Neural progenitor cell (in vitro differentiated cells): ENCODE measurements around the gene RNPEPL1. TPM values are rescaled to one million over a fixed set of nuclear protein-coding genes. Genes with fewer than 3 reads are reported as not detected.

Experiments used
- DNase-seq: peaks from one replicate; pipeline ENCODE4 v3.0.0-alpha.2; 2016; ENCODE audit warnings: low spot score
- H2AFZ ChIP-seq: fragments of 200-600 bp; sonication (generic); replicated peaks from 2 replicates; pipeline ENCODE4 v1.6.1; 2016; ENCODE audit warnings: antibody characterized with exemption
- H3F3A ChIP-seq: fragments of 200-600 bp; sonication (generic); 2 replicates; pipeline ENCODE4 v1.6.1; 2016; ENCODE audit warnings: antibody characterized with exemption, low read depth
- H3K27ac ChIP-seq: fragments of 200-600 bp; sonication (generic); 2 replicates; pipeline ENCODE4 v1.5.1; 2016; ENCODE audit warnings: mild to moderate bottlenecking
- H3K27me3 ChIP-seq: fragments of 200-600 bp; sonication (generic); 2 replicates; pipeline ENCODE4 v1.6.1; 2016; ENCODE audit warnings: mild to moderate bottlenecking, moderate library complexity
- H3K36me3 ChIP-seq: fragments of 200-600 bp; sonication (generic); 2 replicates; pipeline ENCODE4 v1.5.1; 2016
- H3K4me1 ChIP-seq: fragments of 200-600 bp; sonication (generic); 2 replicates; pipeline ENCODE4 v1.6.1; 2016; ENCODE audit warnings: mixed run types
- H3K4me2 ChIP-seq: fragments of 200-600 bp; sonication (generic); 2 replicates; pipeline ENCODE4 v1.6.1; 2016
- H3K4me3 ChIP-seq: fragments of 200-600 bp; sonication (generic); 2 replicates; pipeline ENCODE4 v1.5.1; 2016
- H3K79me2 ChIP-seq: fragments of 200-600 bp; sonication (generic); 2 replicates; pipeline ENCODE4 v1.6.1; 2016; ENCODE audit warnings: low read depth
- H3K9ac ChIP-seq: fragments of 200-600 bp; sonication (generic); 2 replicates; pipeline ENCODE4 v1.6.1; 2016
- H3K9me3 ChIP-seq: fragments of 200-600 bp; sonication (generic); 2 replicates; pipeline ENCODE4 v1.5.1; 2016; ENCODE audit warnings: low read depth
- H4K20me1 ChIP-seq: fragments of 200-600 bp; sonication (generic); 2 replicates; pipeline ENCODE4 v1.6.1; 2016; ENCODE audit warnings: low read depth
- H3K27ac Mint-ChIP-seq: 3 replicates; pipeline ENCODE4 v1.8.0; 2021; ENCODE audit warnings: mixed read lengths
- H3K27me3 Mint-ChIP-seq: 2 replicates; pipeline ENCODE4 v1.8.0; 2022; ENCODE audit warnings: low read depth, mild to moderate bottlenecking, inconsistent platforms, moderate library complexity, mixed read lengths; ENCODE audit not compliant: insufficient read depth
- H3K36me3 Mint-ChIP-seq: 3 replicates; pipeline ENCODE4 v1.8.0; 2021; ENCODE audit warnings: mixed read lengths
- H3K4me1 Mint-ChIP-seq: 3 replicates; pipeline ENCODE4 v1.8.0; 2021; ENCODE audit warnings: mixed read lengths
- H3K4me3 Mint-ChIP-seq: 3 replicates; pipeline ENCODE4 v1.8.0; 2021; ENCODE audit warnings: mild to moderate bottlenecking, moderate library complexity, mixed read lengths
- H3K9me3 Mint-ChIP-seq: 3 replicates; pipeline ENCODE4 v1.8.0; 2020; ENCODE audit warnings: mixed read lengths
- CTCF ChIP-seq: fragments of 200-600 bp; sonication (generic); IDR thresholded peaks from 2 replicates; pipeline ENCODE4 v1.5.1; 2017; ENCODE audit warnings: antibody characterized with exemption, mild to moderate bottlenecking
- EZH2 ChIP-seq: fragments of 200-600 bp; sonication (generic); IDR thresholded peaks from 2 replicates; pipeline ENCODE4 v1.6.1; 2017; ENCODE audit warnings: antibody characterized with exemption, mild to moderate bottlenecking, moderate library complexity
- EZH2phosphoT487 ChIP-seq: fragments of 200-600 bp; sonication (generic); IDR thresholded peaks from 2 replicates; pipeline ENCODE4 v1.6.1; 2017; ENCODE audit warnings: antibody characterized with exemption
- total RNA-seq: library from RNA; depleted of rRNA; stranded (reverse); fragments of >200 nt; gene quantifications from 2 replicates; pipeline ENCODE4 v1.2.3, GENCODE V29; 2015; ENCODE audit warnings: low replicate concordance

RNPEPL1 gene
- total RNA-seq, 1 donor from 2014 or later: 2.7 TPM

DNA sequence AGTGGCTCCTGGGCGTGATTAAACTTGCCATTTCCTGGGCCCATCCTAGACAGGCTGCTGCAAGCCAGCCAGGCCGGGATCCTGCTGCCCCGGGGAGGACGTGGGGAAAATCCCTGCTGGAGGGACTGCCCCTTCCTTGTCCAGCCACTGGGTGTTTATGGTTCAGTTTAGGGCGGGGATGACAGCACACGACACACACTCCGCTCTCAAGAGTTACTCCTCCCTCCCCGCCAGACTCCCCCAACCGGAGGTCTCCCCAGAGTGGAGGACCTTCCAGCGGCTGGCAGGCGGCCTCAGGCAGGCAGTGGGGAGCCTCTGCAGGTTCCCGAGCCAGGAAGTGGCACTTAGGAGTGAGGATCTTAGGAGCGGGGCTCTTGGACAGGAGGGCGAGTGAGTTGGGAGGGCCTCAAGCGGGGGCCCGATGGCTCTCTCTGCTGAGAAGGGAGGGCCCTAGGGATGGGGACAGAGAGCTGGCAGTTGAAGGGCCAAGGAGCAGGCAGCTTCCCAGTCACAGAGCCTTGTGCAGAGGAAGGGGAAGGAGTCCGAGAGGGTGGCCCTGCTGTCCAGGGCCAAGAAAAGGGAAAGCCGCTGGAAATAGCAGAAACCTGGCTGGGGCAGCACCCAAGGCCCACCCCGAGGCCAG, 51.3 kb downstream of the RNPEPL1 start:
- Mint-ChIP-seq H3K27me3 (peaks cover 6% of the 10 kb centered on the region), H3K4me3 (no peak overlapping the region), H3K27ac (no peak overlapping the region), H3K36me3 (peaks cover 11% of the 10 kb centered on the region), H3K4me1 (peaks cover 5% of the 10 kb centered on the region), H3K9me3 (peaks cover 5% of the 10 kb centered on the region)
- DNase-seq: no peak
- no peaks in the 10 kb centered on the region for H3F3A ChIP-seq
- no peaks in the 10 kb centered on the region for H3K27me3 ChIP-seq
- H4K20me1 ChIP-seq: no peaks in the 10 kb centered on the region
- H3K9me3 ChIP-seq: no peaks in the 10 kb centered on the region
- no peak overlapping the region for H3K9ac ChIP-seq
- H3K4me3 ChIP-seq: no peak overlapping the region
- no peaks in the 10 kb centered on the region for H3K79me2 ChIP-seq
- no peak for TF ChIP-seq EZH2
- TF ChIP-seq CTCF: no peak
- TF ChIP-seq EZH2phosphoT487: no peak
- H3K4me1 ChIP-seq: no peaks in the 10 kb centered on the region
- no peak overlapping the region for H3K27ac ChIP-seq
- H3K4me2 ChIP-seq: no peak overlapping the region
- no peak overlapping the region for H2AFZ ChIP-seq
- H3K36me3 ChIP-seq: no peaks in the 10 kb centered on the region

DNA sequence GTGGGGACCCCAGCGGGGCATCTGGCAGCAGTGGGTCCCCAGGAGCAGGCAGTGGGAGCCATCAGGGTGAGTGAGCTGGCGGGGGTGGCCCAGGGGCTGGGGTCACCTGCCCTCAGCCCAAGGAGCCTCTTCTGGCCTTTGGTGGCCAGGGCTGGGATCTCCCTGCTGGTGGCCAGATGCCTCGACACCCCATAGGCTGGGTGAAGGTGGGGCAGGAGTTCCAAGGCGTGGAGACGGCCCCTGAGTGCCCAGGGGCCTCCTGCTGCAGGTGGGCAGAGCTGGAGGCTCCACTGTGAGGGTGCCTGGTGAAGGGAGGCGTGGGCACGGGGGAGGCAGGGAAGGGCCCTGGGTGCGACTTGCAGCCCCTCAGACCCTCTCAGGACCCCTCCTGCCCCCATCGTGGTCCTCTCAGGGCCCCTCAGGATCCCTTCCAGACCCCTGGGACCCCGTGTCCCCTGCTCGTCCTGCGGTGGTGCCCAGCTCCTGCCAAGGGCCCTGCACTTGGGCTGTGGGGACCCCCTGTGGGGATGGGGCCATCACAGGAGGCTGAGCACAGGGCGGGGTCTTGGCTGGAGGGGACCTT, 52.0 kb downstream of the RNPEPL1 start:
- Histone ChIP-seq H3K27ac (no peak overlapping the region), H3K27me3 (no peaks in the 10 kb centered on the region), H3K4me1 (no peaks in the 10 kb centered on the region), H4K20me1 (no peaks in the 10 kb centered on the region), H3K9me3 (no peaks in the 10 kb centered on the region), H3K9ac (no peak overlapping the region), H3K36me3 (no peaks in the 10 kb centered on the region), H3F3A (no peaks in the 10 kb centered on the region), H2AFZ (no peak overlapping the region), H3K4me3 (no peak overlapping the region), H3K4me2 (no peak overlapping the region), H3K79me2 (no peaks in the 10 kb centered on the region)
- Mint-ChIP-seq H3K27me3 (peaks cover 3% of the 10 kb centered on the region), H3K36me3 (peaks cover 11% of the 10 kb centered on the region), H3K4me1 (peaks cover 5% of the 10 kb centered on the region), H3K4me3 (no peak overlapping the region), H3K27ac (no peak overlapping the region), H3K9me3 (peaks cover 5% of the 10 kb centered on the region)
- no peak for TF ChIP-seq EZH2phosphoT487
- no peak for TF ChIP-seq EZH2
- no peak for TF ChIP-seq CTCF
- no peak for DNase-seq

DNA sequence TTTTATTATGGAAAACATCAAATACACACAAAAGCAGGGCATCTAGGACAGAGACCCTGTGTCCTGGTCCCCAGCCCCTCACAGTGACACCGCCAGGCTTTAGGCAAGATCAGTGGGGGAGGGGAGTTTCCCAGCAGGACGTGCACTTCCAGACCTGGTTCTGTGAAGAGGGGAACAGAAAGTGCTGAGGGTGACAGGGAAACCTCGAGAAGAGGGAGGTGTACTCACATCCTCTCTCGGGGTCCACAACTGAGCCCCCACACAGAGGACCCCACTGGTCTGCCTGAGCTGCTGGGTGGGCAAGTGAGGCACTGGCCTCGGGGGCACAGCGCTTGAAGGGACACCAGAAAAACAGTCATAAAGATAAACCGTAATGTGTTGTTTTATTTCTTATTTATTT, 52.6 kb downstream of the RNPEPL1 start:
- H3K27me3 ChIP-seq: no peaks in the 10 kb centered on the region
- H3K36me3 ChIP-seq: no peaks in the 10 kb centered on the region
- H3K79me2 ChIP-seq: no peaks in the 10 kb centered on the region
- no peaks in the 10 kb centered on the region for H3K9me3 ChIP-seq
- no peak overlapping the region for H2AFZ ChIP-seq
- no peak overlapping the region for H3K4me2 ChIP-seq
- no peaks in the 10 kb centered on the region for H3K4me1 ChIP-seq
- no peak overlapping the region for H3K27ac ChIP-seq
- no peaks in the 10 kb centered on the region for H4K20me1 ChIP-seq
- DNase-seq: no peak
- peaks cover 11% of the 10 kb centered on the region for H3K36me3 Mint-ChIP-seq
- H3K27ac Mint-ChIP-seq: no peak overlapping the region
- no peak for TF ChIP-seq EZH2
- H3K9ac ChIP-seq: no peak overlapping the region
- H3K9me3 Mint-ChIP-seq: peaks cover 5% of the 10 kb centered on the region
- no peak overlapping the region for H3K4me3 Mint-ChIP-seq
- no peak overlapping the region for H3K4me3 ChIP-seq
- no peaks in the 10 kb centered on the region for H3K27me3 Mint-ChIP-seq
- no peaks in the 10 kb centered on the region for H3F3A ChIP-seq
- peaks cover 5% of the 10 kb centered on the region for H3K4me1 Mint-ChIP-seq

- Histone ChIP-seq H4K20me1 (no peaks in the 10 kb centered on the region), H3K36me3 (no peaks in the 10 kb centered on the region), H3K9ac (no peak overlapping the region), H3K4me1 (no peaks in the 10 kb centered on the region), H3K4me3 (no peak overlapping the region), H2AFZ (no peak overlapping the region), H3K9me3 (no peaks in the 10 kb centered on the region), H3K4me2 (no peak overlapping the region), H3K79me2 (no peaks in the 10 kb centered on the region), H3F3A (no peaks in the 10 kb centered on the region), H3K27ac (no peak overlapping the region), H3K27me3 (no peaks in the 10 kb centered on the region)
- TF ChIP-seq EZH2phosphoT487 (no peak), EZH2 (no peak), CTCF (no peak)
- H3K27me3 Mint-ChIP-seq: no peaks in the 10 kb centered on the region
- peak overlapping the region; percentile 42 for H3K27ac Mint-ChIP-seq
- peaks cover 9% of the 10 kb centered on the region for H3K36me3 Mint-ChIP-seq
- H3K9me3 Mint-ChIP-seq: peaks cover 3% of the 10 kb centered on the region
- no peak overlapping the region for H3K4me3 Mint-ChIP-seq
- H3K4me1 Mint-ChIP-seq: peaks cover 7% of the 10 kb centered on the region
- DNase-seq: no peak
Measured at GRCh38 chr2:240622060-240622411, 53.8 kb downstream of the RNPEPL1 start.
